Measurements from ENCODE around the gene STRN4.

DNA sequence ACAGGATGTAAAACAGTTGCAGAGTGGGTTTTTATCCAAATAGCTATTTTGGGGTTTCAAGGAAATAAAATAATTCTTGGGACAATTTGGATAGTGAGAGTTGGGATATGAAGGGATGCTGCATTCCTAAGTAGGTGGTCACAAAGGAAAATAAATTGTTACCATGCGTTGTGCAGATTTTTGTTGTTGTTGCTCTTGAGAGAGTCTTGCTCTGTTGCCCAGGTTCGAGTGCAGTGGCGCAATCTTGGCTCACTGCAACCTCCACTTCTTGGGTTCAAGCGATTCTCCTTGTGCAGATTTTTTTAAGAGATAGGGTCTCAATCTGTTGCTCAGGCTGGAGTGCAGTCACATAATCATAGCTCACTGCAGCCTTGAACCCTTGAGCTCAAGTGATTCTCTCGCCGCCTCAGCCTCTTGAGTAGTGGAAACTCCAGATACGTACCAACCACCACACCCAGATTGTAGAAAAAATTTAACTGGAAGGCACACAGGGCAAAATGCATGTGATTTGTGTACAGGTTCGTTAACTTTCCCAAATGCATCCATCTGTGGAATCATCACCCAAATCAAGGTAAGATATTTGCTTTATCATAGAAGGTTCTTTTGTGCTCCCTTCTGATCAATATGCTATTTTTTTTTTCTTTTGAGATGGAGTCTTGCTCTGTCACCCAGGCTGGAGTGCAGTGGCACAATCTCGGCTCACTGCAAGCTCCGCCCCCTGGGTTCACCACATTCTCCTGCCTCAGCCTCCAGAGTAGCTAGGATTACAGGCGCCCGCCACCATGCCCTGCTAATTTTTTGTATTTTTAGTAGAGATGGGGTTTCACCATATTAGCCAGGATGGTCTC lies 26.1 kb upstream of the STRN4 start:
- no peak for TF ChIP-seq TAF1 (IDR thresholded peaks at IDR 0.05; ENCODE audit: low read depth, low read length)
- TF ChIP-seq POLR2A (IDR thresholded peaks at IDR 0.05; ENCODE audit: low read depth, low read length), result no peak
- no peak for TF ChIP-seq POLR2AphosphoS5 (IDR thresholded peaks at IDR 0.05; ENCODE audit: low read depth, low read length)
- TF ChIP-seq SPI1 (IDR thresholded peaks at IDR 0.05; ENCODE audit: low read depth, low read length), result no peak
- TF ChIP-seq PAX5 (IDR thresholded peaks at IDR 0.05; ENCODE audit: insufficient read depth, low read length, severe bottlenecking), result no peak
- no peak for TF ChIP-seq POU2F2 (IDR thresholded peaks at IDR 0.05; ENCODE audit: low read depth, low read length)

All from GM12891 (cell line).